Peyer's patch (tissue), 4 donors: ENCODE measurements around the gene UBC.

Source experiments
- POLR2A ChIP-seq, 2 donors: fragments of 450-650 bp; IDR thresholded peaks; one replicate each; pipeline ENCODE4 v1.5.1; 2017; ENCODE audit warnings: antibody characterized with exemption in 2 of 2, mild to moderate bottlenecking in 2 of 2, moderate library complexity in 2 of 2
- TF ChIP-seq, protein P1 (sequence below), 6 experiments: fragments of 450-650 bp in 4 of 6; fragments of 200-600 bp in 2 of 6; sonication (generic) in 1 of 6; IDR thresholded peaks; one replicate each; pipeline ENCODE4 v1.5.1; 2017 to 2019; ENCODE audit warnings: antibody characterized with exemption in 6 of 6, mild to moderate bottlenecking in 3 of 6, moderate library complexity in 1 of 6

DNA sequence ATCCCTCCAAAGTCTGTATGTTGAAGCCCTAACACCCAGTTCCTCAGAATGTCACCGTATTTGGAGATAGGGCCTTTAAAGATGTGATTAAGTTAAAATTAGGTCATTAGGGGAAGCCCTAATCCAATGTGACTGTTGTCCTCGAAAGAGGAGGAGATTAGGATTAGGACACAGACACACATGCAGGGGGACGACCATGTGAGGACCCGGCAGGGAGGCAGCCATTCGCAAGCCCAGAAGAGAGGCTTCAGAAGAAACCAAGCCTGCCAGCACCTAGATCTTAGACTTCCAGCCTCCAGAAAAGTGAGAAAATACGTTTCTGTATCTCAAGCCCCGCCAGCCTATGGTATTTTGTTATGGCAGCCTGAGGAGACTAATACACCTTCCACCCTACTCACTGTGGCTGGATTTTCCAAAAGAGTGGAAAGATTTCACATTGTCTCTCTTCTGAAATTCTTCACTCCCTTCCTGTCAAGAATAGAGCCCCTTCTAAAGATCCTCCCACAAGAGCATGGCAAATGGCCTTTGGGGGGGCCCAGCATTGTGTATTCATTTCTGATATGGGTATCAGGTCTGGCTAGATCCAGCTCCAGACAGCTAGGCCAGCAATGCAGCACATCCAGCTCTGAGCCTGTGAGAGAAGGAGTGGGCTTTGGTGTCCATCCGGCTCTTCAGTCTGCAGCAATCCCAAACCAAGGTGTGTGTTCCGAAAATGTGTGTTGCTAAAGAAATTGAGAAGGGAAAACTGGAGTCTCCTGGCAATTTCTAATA, 15.4 kb upstream of the UBC start:
- TF ChIP-seq, protein P1, sequence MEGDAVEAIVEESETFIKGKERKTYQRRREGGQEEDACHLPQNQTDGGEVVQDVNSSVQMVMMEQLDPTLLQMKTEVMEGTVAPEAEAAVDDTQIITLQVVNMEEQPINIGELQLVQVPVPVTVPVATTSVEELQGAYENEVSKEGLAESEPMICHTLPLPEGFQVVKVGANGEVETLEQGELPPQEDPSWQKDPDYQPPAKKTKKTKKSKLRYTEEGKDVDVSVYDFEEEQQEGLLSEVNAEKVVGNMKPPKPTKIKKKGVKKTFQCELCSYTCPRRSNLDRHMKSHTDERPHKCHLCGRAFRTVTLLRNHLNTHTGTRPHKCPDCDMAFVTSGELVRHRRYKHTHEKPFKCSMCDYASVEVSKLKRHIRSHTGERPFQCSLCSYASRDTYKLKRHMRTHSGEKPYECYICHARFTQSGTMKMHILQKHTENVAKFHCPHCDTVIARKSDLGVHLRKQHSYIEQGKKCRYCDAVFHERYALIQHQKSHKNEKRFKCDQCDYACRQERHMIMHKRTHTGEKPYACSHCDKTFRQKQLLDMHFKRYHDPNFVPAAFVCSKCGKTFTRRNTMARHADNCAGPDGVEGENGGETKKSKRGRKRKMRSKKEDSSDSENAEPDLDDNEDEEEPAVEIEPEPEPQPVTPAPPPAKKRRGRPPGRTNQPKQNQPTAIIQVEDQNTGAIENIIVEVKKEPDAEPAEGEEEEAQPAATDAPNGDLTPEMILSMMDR (IDR thresholded peaks at IDR 0.05), result no peak
- no peak for TF ChIP-seq POLR2A (IDR thresholded peaks at IDR 0.05)
